C4-2B (cell line): ENCODE results near the gene HOXC6.

ENCODE experiments used
- H3K27ac ChIP-seq: fragments of 450-650 bp; 2 replicates; pipeline ENCODE4 v1.5.1; 2017
- ZFX ChIP-seq: fragments of 450-650 bp; IDR thresholded peaks from 2 replicates; pipeline ENCODE4 v1.6.1; 2017
- TF ChIP-seq, protein P1 (sequence below): fragments of 450-650 bp; conservative IDR thresholded peaks from 2 replicates; pipeline ENCODE4 v1.5.1; 2017; ENCODE audit warnings: mild to moderate bottlenecking

Gene HOXC6

DNA sequence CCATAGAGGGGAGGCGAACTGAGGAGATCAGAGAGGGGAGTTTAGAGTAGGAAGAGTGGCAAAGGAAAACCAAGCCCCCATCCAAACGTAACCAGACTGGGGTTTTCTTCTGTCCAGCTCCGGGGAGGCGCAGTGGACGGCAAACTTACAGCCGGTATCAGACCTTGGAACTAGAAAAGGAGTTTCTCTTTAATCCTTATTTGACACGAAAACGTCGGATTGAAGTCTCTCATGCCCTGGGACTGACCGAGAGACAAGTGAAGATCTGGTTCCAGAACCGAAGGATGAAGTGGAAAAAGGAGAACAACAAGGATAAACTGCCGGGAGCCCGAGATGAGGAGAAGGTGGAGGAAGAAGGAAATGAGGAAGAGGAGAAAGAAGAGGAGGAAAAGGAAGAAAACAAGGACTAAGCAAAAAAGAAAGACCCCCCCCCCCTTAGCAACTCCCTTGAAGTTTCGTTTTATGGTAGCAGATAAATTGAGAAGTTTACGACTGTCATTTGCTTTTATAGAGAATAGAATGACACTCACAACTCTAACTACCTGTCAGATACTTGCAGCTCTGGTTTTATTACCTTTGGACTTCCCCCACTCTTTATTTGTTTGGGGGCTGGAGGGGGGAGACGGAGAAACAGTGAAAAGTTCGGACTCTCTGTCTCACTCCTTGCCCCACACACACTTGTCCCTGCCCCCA lies 17.1 kb upstream of the HOXC6 start:
- H3K27ac ChIP-seq: peak overlapping the region; percentile 15; the same call in 1 of the 2 replicates
- TF ChIP-seq, protein P1, sequence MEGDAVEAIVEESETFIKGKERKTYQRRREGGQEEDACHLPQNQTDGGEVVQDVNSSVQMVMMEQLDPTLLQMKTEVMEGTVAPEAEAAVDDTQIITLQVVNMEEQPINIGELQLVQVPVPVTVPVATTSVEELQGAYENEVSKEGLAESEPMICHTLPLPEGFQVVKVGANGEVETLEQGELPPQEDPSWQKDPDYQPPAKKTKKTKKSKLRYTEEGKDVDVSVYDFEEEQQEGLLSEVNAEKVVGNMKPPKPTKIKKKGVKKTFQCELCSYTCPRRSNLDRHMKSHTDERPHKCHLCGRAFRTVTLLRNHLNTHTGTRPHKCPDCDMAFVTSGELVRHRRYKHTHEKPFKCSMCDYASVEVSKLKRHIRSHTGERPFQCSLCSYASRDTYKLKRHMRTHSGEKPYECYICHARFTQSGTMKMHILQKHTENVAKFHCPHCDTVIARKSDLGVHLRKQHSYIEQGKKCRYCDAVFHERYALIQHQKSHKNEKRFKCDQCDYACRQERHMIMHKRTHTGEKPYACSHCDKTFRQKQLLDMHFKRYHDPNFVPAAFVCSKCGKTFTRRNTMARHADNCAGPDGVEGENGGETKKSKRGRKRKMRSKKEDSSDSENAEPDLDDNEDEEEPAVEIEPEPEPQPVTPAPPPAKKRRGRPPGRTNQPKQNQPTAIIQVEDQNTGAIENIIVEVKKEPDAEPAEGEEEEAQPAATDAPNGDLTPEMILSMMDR: no peak

DNA sequence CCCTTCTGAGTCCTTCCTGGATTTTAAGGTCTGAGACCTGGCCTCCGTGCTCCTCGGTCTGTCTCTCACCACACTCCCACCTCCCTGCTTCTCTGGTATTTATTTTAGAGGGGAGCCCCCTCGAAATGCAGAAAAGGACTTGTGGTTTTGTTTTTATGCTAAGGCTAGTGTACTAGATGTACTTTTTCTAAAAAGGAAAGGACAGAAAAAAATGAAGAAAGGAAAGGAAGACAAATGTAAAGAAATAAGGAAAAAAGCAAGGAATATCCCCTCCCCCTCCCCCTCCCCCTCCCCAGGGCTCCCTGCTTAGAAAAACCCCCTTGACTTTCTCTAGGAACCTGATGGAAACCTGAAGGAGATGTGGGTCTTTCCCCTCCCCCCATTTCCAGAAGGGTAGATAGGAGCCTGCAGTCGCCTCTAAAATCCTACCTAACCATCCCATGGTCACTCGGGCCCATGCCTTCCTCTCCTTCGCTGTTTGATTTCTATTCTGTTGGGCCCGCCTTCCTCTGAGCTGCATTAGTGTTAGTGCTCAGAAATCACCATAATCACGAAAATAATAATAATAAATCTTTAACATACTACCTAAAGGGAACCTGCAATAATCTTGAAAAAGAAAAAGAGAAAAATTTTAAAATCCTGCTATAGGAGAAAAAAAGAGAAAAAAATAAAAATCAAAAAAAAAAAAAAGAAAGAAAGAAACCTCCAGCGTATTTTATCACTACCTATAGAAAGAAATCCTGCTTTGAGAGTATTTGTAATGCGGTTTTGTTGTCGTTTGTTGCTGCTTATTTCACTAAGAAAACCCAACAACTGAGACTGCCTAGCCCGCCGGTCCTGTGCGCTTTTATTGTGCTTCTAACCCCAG lies 16.3 kb upstream of the HOXC6 start:
- H3K27ac ChIP-seq: no peak overlapping the region
- TF ChIP-seq ZFX: no peak
- TF ChIP-seq, protein P1: no peak

DNA sequence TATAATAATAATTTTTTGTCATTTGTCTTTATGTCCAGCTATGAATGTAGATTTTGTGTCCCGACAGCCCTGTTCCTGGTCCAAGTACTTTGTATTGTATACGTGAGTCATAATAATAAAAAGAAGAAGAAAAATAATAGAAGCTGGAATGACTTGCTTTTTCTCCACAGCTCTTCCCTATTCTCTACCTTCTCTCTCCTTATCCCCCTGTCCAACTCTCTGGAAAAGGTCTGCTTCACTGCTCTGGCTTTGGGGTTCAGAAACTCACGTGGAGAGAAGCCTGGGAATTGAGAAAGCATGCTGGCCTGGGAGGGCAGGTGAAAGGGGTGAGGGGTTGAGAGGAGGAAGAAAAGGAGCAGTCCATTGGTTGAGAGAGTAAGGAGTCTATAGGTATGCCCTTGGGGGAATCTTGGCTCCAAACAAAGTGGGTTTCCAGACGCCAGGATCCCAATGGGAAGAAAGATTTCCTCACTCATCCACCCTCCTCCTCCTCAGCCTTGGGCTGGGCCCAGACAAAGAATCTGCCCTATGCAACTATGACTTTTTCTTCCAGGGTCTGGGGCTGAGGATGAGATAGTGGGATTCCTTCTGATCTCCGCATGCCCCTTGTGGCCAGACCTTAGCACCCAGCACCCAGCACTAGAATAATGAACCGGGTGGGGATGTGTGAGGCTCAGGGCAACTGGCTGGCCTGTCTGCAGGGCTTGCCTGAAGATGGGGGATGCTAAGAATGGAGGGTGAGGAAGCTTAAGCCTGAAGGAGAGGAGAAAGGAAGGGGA lies 15.4 kb upstream of the HOXC6 start:
- H3K27ac ChIP-seq: no peak overlapping the region

DNA sequence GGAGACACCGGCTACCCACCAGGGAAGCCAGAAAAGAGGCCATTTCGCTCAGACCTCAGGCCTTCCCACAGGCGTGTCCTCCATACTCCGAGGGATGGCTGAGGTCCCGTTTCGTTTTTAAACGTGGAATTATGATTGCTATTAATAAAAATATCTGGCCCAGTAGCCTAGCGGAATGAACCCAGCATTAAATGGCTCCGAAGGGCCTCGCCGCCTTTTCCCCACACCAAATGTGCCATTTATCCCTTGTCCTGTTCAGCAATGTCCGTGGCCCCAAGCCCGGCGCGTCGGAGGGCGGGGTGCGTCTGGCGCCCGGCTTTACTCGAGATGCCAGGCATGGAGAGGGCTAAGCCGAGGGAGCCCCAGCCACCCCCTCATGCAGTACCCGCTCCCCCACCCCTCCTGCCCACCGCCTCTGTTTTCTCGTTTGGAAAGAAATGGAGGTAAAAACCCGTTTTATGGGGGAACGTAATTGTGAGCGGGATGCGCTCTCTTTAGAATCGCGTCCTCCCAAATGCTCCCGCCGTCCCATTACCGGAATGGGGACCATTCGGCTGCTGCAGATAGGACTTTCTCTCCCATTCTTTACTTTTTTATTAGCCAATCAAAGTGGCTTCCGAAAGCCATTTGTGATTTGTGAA lies 13.7 kb upstream of the HOXC6 start:
- TF ChIP-seq, protein P1: no peak
- no peak for TF ChIP-seq ZFX

More for the DNA sequence above, 15.4 kb upstream of the HOXC6 start:
- TF ChIP-seq, protein P1: no peak
- TF ChIP-seq ZFX: no peak

DNA sequence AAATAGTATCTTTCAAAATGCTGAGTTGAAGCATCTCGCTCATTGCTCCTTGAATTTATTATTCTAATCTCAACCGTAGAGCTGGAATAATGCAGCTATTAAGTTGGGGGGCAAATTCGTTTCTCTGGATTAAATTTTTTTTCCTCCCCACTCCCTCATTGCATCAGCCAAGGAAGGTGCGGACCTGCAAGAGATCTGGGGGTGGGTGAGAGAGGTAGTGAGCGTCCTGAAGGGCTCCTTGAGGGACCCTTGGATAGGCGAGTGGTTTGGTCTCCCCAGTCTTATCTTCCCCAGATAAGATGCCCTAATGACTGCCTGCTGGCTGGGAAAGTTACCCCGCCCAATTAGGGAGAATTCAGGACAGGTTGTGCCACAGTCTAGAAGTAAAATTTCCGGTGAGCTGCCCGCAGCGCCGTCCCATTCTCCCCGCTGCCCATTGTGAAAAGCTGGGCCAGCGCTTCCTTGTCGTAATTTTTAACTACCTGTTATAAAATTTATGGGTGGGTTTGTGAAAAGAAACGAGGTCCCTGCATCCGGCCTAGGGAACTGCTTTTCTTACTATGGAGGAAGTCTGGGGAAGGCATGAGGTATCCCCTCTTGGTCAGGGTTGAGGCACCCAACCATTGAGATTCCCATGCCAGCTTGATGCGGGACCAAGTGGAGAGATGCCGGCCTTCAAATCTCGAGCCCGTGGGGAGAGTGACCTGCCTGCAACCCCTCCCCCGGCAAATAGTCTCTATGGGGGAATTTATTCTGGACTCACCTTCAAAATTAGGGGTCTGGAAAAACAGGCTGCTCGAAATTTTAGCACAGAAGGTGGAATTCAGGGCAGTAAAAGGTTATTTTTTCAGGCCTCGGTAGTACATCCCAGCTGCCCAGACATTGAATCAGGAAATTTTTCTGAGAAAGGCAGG lies 13.0 kb upstream of the HOXC6 start:
- TF ChIP-seq, protein P1: no peak
- no peak for TF ChIP-seq ZFX
- H3K27ac ChIP-seq: peak overlapping the region; percentile 89

More for the DNA sequence above, 13.7 kb upstream of the HOXC6 start:
- H3K27ac ChIP-seq: peak overlapping the region; percentile 89; the same call in 1 of the 2 replicates

DNA sequence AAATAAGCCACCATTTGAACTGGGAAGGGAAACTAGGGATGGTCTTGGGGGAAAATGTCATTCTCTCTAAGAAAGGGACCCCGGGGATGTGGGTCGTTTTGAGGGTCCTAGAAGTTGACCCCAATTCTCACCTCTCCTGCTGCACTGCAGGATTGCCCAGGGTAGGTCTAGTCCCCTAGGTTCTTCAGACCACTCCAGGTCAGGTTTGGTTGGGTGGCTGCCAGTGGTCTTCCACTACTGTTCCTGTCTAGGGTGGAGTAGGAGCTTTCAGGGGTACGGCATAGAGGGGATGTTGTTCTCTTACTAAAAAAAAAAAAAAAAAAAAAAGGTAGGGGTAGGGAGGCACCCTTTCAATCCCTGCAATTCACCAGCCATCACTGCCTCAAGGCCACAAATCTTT lies 12.2 kb upstream of the HOXC6 start:
- TF ChIP-seq, protein P1: no peak
- TF ChIP-seq ZFX: no peak
- H3K27ac ChIP-seq: peak overlapping the region; percentile 89
